Dermis blood vessel endothelial cell (primary cell): ENCODE measurements around the gene PCDH1. TPM values are rescaled to one million over a fixed set of nuclear protein-coding genes. Genes with fewer than 3 reads are reported as not detected.
A peak's percentile ranks its signal among the peaks of the same experiment; 100 is the strongest.

ENCODE experiments used
- DNase-seq: peaks from one replicate; pipeline ENCODE4 v3.0.0; 2010
- total RNA-seq: library from RNA; depleted of rRNA; stranded (reverse); fragments of >200 nt; gene quantifications from 2 replicates; pipeline ENCODE4 v1.2.3, GENCODE V29; 2014

Gene PCDH1
- total RNA-seq, 1 donor from 2014 or later = 162 TPM

DNA sequence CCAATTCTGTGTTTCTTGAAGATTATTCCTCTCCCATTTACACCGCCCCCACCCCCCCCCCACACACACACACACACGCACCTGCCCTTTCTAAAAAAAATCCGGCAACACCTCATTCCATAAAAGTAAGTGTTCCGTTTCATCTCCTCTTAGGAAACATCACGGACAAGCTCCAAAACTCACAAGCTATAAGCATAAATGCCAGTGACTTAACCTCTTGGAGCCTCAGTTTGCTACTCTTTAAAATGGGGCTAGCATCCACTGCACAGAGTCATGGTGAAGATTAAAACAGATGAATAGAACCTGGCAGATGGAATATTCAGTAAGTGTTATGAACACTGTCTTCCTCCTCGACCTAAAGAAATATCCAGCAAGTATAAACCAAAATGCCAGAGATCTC, 70.5 kb downstream of the PCDH1 start:
- DNase-seq = no peak

DNA sequence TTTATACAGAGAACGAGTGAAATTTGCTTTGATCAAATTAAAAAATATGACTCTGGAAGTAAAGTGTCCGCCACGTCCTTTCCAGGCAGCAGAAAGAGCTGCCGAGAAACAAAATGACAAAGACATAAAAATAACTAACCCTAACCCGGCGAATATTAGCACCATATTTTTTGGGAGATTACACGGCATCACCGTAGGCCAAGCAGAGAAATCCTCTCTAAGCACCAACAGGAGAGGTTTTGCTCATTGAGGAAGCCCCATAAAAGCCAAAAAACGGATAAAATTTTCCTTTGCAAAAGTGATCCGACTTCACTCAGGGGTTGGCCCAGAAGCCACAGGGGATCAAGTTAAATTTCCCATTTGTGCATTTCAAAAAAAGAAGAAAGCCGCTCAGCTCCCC, 70.9 kb downstream of the PCDH1 start:
- no peak for DNase-seq

DNA sequence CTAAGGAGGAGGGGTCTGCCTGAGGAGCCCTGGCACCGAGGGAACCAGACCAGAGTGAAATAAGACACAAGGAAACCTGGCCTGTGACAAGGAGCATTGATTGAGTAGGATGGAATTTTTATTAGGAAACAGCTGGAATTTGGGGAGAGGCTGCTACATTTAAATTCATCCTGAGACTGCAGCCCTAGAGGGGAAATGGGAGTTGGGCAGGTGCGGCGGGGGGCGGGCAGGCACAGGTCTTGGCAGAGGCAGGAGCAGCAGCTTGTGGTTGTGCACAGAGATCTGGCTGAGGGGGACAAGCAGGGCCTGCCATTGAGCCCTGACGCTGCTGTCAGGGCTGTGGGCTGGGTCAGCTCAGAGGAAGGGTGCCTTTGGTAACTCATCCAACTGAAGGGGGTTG, 71.6 kb downstream of the PCDH1 start:
- peak; percentile 38 for DNase-seq

DNA sequence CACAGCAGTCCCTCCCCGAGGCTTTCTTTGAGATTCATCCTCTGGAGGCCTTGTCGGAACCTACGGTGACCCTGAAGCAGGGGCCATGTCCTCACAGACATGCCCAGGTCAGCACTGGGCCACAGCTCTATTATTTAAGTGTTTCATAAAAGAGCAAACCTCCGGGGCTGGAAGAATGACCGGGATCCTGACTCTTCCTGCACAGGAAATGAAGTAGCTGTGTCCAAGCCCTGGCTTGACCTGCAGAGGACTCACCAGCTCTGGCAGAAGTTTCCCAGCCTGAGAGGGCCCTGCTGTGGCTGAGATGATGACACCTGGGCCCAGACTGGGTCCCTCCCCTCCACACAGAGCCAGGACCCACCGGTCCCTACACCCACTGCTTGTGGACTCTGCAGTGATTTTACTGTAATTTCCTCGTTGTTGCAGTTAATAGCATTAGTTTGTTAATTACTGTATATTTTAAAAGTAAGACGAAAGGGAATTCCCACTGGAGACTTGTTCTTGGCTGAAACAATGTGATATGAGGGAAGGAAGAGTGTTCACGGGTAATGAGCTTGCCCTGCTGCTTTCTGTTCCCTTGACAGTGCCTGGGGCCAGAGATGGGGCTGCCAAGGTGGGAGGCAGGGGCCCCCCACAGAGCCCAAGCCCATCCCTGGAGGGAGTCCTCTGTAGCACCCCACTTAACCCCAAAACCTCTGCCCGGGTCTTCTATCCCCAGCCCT, 72.2 kb downstream of the PCDH1 start:
- DNase-seq = peak; percentile 96

DNA sequence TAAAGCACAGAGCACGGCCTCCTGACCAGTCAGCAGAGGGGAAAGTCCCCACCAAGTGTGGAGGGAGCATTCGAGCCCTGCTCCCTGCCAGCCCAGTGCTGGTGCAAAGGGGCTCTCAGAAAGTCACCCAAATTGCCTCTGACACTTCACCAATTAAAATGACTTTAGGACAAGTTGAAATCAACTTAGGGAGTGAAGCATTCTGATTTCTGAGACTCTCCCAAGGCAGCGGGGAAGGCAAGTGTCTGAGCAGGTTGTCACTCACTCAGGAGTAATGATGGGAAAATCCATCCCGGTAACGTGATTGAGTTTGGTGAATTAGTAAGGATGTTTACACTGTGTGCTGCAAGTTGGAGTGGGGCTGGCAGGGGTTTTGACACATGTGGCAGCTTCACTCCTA, 73.7 kb downstream of the PCDH1 start:
- peak; percentile 26 for DNase-seq

Other genes with a start within 250 kb of the PCDH1 start
- gene HDAC3, start 241.6 kb downstream of the PCDH1 start, total RNA-seq = 43.7 and 45.0 TPM in 2 replicates
- 3.9 and 9.9 TPM in 2 replicates for gene RELL2, start 241.4 kb downstream of the PCDH1 start, total RNA-seq
- gene FCHSD1, start 227.0 kb downstream of the PCDH1 start, total RNA-seq = 20.9 and 24.0 TPM in 2 replicates
- gene ARAP3, start 196.2 kb downstream of the PCDH1 start, total RNA-seq = 46.1 and 65.8 TPM in 2 replicates
- 66.4 and 81.7 TPM in 2 replicates for gene DELE1, start 45.5 kb upstream of the PCDH1 start, total RNA-seq
- gene PCDH12, start 79.8 kb upstream of the PCDH1 start, total RNA-seq = 48.2 and 60.9 TPM in 2 replicates
- gene RNF14, start 90.7 kb upstream of the PCDH1 start, total RNA-seq = 75.7 and 88.3 TPM in 2 replicates
- gene GNPDA1, start 134.6 kb upstream of the PCDH1 start, total RNA-seq = 51.4 and 54.1 TPM in 2 replicates
- 57.7 and 72.1 TPM in 2 replicates for gene NDFIP1, start 230.4 kb upstream of the PCDH1 start, total RNA-seq